Measurements from ENCODE around the gene ALLC.

DNA sequence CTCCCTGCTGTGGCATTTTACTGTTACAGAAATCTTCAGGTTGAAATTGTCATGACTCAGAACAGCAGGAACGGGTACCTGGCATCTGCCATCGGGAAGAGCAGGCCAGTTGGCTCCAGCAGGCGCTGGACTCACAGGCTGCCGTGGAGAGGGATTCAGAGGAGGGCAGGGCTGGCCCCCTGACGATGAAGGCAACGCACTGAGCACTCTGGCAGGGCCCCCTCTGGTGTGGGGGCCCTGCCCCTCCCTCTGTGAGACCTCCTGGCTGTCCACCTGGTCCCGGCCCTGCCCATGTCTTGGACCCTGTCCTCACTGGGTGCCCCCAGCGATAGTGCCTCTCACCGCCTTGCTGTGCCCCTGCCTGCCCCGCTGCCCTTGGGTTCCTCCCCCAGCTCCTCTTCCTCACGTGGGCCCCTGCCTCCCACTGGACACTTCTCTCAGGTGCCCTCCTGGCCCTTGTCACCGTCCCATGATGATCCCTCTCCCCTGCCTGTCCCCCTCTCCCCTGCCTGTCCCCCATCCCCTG is 23.3 kb upstream of the ALLC start:
- no peak for TF ChIP-seq NFATC3 (IDR thresholded peaks at IDR 0.05)
- TF ChIP-seq POLR2A (conservative IDR thresholded peaks at IDR 0.05), result no peak
- TF ChIP-seq, protein P1, sequence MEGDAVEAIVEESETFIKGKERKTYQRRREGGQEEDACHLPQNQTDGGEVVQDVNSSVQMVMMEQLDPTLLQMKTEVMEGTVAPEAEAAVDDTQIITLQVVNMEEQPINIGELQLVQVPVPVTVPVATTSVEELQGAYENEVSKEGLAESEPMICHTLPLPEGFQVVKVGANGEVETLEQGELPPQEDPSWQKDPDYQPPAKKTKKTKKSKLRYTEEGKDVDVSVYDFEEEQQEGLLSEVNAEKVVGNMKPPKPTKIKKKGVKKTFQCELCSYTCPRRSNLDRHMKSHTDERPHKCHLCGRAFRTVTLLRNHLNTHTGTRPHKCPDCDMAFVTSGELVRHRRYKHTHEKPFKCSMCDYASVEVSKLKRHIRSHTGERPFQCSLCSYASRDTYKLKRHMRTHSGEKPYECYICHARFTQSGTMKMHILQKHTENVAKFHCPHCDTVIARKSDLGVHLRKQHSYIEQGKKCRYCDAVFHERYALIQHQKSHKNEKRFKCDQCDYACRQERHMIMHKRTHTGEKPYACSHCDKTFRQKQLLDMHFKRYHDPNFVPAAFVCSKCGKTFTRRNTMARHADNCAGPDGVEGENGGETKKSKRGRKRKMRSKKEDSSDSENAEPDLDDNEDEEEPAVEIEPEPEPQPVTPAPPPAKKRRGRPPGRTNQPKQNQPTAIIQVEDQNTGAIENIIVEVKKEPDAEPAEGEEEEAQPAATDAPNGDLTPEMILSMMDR (IDR thresholded peaks at IDR 0.05 in 2 of 3, conservative IDR thresholded peaks at IDR 0.05 in 1 of 3; ENCODE audit: insufficient read depth in 2 of 3, low read depth in 1 of 3, low read length in 3 of 3), result no peak
- TF ChIP-seq PYGO2 (tag; IDR thresholded peaks at IDR 0.05), result no peak
- TF ChIP-seq ZFP1 (CRISPR knock-in tag; IDR thresholded peaks at IDR 0.05), result no peak
- TF ChIP-seq, protein P2, sequence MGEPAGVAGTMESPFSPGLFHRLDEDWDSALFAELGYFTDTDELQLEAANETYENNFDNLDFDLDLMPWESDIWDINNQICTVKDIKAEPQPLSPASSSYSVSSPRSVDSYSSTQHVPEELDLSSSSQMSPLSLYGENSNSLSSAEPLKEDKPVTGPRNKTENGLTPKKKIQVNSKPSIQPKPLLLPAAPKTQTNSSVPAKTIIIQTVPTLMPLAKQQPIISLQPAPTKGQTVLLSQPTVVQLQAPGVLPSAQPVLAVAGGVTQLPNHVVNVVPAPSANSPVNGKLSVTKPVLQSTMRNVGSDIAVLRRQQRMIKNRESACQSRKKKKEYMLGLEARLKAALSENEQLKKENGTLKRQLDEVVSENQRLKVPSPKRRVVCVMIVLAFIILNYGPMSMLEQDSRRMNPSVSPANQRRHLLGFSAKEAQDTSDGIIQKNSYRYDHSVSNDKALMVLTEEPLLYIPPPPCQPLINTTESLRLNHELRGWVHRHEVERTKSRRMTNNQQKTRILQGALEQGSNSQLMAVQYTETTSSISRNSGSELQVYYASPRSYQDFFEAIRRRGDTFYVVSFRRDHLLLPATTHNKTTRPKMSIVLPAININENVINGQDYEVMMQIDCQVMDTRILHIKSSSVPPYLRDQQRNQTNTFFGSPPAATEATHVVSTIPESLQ (CRISPR knock-in tag; IDR thresholded peaks at IDR 0.05), result no peak
- no peak for TF ChIP-seq CXXC5 (CRISPR knock-in tag; IDR thresholded peaks at IDR 0.05)
- no peak for TF ChIP-seq YY1 (IDR thresholded peaks at IDR 0.05; ENCODE audit: borderline replicate concordance in 1 of 3, control insufficient read depth in 1 of 3, extremely low read depth in 1 of 3, insufficient read depth in 3 of 3, insufficient read length in 1 of 3, insufficient replicate concordance in 2 of 3, low read depth in 1 of 3, low read length in 2 of 3)
- TF ChIP-seq, protein P3, sequence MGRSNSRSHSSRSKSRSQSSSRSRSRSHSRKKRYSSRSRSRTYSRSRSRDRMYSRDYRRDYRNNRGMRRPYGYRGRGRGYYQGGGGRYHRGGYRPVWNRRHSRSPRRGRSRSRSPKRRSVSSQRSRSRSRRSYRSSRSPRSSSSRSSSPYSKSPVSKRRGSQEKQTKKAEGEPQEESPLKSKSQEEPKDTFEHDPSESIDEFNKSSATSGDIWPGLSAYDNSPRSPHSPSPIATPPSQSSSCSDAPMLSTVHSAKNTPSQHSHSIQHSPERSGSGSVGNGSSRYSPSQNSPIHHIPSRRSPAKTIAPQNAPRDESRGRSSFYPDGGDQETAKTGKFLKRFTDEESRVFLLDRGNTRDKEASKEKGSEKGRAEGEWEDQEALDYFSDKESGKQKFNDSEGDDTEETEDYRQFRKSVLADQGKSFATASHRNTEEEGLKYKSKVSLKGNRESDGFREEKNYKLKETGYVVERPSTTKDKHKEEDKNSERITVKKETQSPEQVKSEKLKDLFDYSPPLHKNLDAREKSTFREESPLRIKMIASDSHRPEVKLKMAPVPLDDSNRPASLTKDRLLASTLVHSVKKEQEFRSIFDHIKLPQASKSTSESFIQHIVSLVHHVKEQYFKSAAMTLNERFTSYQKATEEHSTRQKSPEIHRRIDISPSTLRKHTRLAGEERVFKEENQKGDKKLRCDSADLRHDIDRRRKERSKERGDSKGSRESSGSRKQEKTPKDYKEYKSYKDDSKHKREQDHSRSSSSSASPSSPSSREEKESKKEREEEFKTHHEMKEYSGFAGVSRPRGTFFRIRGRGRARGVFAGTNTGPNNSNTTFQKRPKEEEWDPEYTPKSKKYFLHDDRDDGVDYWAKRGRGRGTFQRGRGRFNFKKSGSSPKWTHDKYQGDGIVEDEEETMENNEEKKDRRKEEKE (IDR thresholded peaks at IDR 0.05; ENCODE audit: borderline replicate concordance in 1 of 2, control insufficient read depth in 1 of 2, low read depth in 2 of 2, low read length in 1 of 2), result no peak

Data from K562 (cell line).